Activated CD4-positive, alpha-beta T cell treated with anti-CD3 and anti-CD28 coated beads, Interleukin-2, amount 50 U/mL, for 24 hours (primary cell): ENCODE measurements around the gene LRRC42.
"Not testable (repeated sequence)": the region's sequence is repeated elsewhere in the genome, so short reads cannot be mapped to it uniquely, and the experiment has no call there.

Experiments
- DNase-seq, 2 donors: peaks; one replicate each; pipeline ENCODE4 v3.0.0-alpha.2; 2020; ENCODE audit warnings: low read depth in 1 of 2, low spot score in 1 of 2

LRRC42 gene

DNA sequence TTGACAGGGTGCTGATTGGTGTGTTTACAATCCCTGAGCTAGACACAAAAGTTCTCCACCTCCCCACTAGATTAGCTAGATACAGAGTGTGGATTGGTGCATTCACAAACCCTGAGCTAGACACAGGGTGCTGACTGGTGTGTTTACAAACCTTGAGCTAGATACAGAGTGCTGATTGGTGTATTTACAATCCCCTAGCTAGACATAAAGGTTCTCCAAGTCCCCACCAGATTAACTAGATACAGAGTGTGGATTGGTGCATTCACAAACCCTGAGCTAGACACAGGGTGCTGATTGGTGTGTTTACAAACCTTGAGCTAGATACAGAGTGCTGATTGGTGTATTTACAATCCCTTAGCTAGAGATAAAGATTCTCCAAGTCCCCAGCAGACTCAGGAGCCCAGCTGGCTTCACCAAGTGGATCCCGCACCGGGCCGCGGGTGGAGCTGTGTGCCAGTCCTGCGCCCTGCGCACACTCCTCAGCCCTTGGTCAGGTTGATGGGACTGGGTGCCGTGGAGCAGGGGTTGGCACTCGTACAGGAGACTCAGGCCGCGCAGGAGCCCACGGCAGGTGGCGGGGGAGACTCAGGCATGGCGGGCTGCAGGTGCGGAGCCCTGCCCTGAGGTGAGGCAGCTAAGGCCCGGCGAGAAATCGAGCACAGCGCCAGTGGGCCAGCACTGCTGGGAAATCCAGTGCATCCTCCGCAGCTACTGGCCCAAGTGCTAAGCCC lies 57.8 kb downstream of the LRRC42 start:
- DNase-seq: not testable (repeated sequence)

DNA sequence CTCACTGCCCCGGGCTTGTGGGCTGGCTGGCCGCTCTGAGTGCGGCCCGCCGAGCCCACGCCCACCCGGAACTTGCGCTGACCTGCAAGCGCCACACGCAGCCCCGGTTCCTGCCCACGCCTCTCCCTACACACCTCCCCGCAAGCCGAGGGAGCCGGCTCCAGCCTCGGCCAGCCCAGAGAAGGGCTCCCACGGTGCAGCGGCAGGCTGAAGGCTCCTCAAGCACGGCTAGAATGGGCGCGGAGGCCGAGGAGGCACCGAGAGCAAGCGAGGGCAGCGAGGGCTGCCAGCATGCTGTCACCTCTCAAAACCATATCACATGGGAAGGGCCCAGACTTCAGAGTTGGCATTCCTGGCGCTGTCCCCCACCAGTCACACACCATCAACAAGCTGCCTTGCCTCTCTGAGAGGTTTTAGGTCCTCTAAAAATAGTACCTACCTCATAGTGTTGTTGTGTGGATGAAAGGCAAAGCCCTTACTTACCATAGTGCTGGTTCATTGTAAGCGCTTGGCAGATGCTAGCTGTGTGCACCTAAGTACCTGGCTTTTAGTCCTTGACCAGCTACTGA lies 58.4 kb downstream of the LRRC42 start:
- no peak for DNase-seq

DNA sequence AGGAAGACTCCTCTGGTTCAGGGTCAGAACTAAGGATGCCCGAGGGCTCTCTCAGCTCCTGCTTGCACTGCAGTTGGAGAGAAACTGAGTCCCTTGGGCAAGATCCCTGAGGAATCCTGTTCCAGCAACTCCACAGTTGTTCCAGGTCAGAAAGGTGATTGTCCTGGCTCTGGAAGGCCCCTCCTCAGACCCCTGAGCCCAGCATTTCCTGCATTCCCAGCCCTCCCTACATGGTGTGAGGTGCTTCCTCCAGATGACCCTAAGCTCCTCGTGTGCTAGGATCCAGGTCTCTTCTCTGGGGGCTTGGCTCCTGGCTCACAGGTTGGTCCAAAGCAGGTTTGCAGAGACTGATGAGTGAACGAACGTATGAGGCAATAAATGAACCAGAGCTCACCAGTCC lies 60.4 kb downstream of the LRRC42 start:
- no peak for DNase-seq

DNA sequence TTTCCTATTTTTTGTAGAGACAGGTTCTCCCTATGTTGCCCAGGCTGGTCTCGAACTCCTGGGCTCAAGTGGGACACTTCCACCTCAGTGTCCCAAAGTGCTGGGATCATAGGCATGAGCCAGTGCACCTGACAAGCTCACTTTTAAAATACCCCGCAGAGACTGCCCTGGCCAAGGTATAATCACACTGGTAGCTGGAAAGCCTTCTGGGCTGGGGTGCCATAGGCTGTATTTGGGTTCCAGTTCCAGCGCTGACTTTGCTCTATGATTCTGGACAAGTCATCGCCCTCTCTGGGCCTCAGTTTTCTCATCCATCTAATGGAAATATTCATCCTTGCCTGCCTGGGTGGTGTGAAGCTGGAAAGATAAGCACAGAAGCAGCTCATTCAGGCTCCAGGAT lies 61.5 kb downstream of the LRRC42 start:
- no peak for DNase-seq

DNA sequence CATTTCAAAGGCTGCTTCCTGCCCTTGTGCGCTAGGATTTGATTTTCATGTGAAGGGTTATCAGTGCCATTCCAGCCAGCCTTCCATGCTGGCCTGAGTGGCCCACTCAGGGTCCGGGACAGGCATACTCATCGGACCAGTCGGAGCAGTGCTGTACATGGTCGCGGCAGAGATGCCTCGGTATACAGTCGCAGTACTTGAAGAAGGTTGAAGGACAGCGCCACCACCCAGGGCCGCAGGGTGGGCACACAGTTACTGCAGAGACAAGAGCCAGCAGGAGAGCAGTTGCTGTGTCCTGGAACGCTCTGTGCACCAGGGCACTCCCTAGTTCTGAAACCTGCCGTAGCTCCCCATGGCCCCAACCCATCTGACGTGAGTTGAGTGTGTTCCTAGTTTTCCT lies 62.7 kb downstream of the LRRC42 start:
- no peak for DNase-seq

DNA sequence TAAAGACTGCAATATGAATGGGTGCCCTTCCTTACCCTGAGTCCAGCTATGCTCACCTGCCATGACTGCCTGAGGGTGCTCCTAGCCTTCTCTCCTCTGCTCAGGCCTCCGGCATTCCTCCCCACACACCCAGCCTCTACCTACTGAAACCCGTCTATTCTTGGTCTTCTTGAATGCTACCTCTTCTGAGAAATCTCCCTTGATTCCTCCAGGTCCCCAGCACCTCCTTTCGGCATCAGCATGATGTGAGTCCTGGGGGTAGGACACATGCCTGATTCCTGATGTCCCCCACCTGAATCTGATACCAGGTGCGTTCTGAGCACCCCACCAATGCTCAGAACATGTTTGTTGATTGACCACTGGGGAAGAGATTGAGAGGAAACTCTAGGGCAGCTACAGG lies 63.3 kb downstream of the LRRC42 start:
- no peak for DNase-seq

DNA sequence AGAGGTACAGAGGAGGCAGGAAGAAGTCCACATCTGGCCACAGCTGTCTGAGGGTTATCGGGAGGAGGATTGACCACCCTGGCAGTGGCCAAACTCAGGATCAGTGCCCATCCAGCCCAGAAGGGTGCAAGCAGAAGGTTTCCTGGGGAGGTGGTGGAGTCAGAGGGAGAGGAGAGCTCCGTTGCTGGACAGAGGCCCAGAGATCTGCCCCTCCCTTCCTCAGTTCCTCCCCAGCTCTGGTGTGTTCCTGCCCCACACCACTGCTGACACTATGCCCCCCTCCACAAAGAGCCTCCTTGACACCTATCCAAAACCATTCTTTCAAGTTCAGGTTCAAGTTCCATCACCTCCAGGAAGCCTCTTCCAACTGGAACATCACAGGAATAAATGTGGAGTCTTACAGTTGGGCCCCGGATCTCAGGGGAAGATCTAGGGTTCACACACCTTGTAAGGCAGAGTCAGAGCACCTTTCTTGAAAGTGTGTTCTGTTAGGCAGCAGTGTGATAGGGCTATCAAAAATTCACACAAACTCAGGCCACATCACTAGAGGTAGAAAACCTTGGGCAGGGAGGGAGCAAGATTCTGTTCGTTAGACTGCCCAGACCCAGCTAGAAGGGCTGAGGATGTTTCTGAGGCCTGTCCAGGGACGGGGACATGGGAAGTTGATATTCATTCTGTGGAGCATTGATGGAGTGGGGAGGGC lies 64.4 kb downstream of the LRRC42 start:
- no peak for DNase-seq

DNA sequence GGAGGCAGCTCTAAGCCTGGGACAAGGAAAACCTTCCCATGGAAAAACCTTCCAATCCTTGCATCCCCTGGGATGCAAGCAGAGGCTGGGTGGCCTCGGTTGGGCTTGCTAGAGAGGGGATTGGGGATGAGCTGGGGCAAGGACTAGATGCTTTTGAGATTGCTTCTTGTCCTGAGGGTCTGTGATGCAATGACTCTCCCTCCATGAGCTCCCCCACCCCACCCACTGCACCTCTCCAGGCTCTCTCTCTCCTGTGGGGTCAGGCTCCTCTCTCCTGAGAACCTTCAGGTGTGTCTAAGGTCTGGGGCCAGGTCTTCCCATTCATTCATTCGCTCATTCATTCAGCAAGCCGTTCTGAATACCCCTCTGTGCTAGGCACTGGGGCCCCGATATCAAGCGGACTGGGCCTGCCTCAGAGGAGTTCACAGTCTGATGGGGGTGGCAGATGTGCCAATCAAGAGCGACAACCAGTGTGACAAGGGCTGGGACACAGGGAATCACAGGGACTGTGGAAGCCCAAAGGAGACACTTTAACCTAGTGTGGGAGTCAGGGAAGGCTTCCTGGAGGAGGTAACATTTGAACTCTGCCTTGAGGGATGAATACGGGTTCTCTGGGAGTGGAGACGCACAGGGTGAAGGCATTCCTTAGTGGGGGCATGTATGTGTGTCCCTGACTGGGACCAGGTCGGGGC lies 65.3 kb downstream of the LRRC42 start:
- no peak for DNase-seq

DNA sequence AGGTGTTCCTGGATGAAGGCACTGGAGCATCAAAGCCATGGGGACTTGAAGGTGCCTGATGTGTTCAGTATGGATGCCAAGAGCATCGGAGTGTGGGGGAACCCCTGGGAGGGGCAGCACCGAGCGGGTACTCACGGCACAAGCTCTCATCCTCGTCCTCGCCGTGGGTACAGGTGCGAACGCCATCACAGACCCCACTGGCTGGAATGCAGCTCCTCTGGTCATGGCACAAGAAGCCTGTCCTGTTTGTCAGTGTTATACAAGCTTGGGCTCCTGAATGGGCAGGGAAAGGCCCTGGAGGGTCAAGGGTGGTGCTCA lies 65.8 kb downstream of the LRRC42 start:
- DNase-seq: no peak

DNA sequence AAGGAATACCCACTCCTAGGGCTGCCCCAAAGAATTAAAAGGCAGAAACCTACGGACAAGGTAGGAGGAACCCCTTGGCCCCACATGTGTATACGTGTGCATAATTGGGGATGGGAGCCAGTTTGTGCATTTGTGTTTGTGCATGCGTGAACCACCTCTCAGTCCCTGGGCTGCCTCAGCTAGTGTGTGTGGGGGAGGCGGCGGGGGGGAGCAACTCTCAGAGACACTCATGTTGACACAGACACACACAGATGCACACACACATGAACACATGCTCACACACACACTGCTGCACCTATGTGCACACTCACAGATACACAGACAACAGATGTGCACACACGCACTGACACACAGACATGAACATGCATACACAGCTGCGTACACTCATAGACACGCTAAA lies 66.7 kb downstream of the LRRC42 start:
- no peak for DNase-seq

DNA sequence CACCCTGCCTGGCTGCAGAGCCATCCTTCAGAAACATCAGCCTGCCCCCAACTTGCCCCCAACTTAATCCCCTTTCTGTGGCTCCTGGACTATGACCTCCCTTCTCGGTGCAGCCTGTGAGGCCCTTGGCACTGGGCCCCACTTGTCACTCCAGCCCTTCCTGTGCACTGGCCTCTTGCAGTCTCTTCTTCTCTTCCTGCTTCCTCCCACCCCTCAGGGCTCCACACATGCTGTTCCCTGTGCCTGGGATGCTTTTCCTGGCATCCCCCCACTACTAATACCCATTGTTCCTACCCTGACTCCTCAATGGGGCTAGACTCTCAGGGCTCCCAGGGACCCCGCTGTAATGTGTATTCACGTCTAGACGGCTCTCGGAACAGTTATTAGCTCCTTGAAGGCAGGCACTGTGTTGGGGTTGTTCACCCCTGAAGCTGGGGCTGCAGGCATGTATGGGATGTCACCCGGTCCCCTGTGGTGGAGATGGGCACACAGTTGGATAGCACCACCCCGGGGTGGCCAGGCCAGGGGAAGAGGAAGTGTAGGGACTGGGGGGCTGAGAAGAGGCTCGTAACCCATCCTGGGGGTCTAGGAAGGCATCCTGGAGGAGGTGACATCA lies 67.4 kb downstream of the LRRC42 start:
- no peak for DNase-seq

DNA sequence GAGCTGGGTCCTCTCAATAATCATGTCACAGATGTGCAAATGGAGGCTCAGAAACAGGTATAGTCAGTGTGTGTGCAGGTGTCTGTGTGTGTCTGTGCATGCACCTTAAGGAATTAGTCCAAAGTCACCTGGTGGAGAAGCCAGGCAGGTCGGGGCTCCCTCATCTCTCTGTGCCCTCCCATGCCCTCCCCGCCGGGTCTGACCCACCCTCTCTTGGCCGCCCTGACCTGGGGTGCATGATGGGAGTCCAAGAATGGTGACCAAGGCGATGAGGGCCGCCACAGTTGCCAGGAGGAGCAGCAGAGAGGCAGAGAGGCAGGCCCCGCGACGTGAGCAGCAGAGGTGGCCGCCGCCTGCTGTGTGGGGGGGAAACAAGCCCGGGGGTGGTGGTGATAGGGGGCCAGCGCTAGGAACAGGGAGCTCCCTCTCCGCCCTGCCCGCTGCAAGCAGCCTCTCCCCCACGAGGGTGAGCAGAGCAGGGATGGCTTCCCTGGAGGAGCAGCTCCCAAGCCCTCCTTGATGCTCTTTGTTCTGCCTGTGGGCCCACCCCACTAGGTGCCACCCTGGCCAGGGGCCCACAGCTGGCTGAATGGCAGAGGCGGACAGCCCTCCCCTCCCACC lies 68.0 kb downstream of the LRRC42 start:
- DNase-seq: no peak

DNA sequence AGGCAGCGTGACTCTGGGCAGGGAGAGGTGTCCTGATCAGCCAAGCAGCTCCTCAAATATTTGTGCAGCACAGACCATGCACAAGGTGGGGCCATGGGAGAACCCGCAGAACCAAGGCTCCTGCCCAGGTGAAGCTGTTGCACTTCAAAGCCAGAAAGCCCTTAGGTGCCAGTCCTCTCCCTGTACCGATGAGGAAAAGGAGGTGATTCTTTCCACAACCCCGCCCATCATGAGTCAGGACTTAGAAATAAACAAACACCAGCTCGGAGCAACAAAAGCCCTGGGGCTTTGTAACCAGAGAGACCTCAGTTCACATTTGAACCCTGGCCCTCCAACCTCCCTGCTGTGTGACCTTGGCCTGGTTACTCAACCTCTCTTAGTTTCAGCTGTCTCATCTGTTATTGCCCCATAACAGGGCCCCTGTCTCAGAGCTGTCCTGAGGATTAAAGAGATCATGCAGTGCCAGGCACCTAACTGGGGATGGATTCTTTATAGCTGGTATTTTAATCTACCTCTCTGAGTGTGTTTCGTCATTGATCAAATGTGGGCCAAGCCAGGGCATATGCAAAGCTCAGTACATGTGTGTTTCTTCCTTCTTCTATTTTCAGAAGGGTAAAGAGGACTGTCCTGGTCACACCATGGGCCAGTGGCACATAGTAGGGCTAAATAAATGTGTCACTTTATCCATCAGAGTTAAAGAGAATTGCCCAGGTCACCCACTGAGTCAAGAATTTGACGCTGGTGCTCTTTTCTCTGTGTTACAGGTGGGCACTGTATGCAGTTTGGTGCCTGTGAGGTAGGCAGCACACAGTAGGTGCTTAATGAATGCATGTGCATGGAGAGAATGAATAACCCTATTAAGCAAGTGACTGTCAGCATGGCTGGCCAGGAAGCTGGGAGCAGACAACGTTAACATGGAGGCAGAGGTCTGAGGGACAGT lies 70.5 kb downstream of the LRRC42 start:
- DNase-seq: no peak
